HG02588 (cell line): ENCODE results near the gene TWF2.

Experiments
- ATAC-seq: cut with Tn5 transposase; IDR thresholded peaks from one replicate; pipeline ENCODE4 v1.9.1; 2021; ENCODE audit warnings: mild to moderate bottlenecking, moderate library complexity; ENCODE audit not compliant: unreplicated experiment

Gene TWF2

GRCh38 chr3:52183786-52184445 lies 55.0 kb downstream of the TWF2 start:
- no peak for ATAC-seq

DNA sequence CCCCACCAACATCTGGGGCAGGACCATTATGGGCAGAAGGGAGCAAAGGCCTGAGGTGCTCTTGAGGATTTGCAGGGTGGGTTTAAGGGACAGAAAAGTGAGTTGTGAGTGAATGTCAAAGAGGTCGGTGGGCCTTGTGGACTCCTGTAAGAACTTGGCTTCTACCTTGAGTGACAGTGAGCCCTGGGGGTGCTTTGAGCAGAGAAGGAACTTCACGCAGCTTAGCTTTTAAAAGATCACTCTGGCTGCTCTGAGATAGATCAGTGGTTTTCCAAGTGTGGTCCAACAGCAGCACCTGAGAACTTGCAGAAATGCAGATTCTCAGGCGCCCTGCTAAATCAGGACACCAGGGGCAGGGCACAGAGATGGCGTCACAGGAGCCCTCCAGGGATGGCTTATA lies 56.3 kb downstream of the TWF2 start:
- ATAC-seq = no peak

DNA sequence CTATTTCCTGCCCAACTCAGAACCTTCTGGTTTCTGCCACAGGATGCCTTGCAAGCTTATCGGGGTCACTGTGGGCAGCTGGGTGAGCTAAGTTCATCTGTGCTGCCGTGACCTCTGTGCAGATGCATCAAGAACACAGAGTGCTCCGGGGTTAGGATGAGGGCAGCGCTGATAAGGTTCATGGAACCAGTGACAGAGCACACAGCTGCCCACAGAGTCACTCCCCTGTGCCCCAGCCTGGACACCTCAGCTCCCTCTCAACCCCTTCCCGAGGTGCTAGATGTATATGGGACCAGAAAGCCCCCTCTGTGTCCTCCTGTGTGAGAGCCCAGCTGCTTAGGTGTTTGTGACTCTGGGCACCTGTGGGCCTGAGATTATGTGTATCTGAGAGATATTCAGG lies 56.8 kb downstream of the TWF2 start:
- ATAC-seq = no peak

- no peak for ATAC-seq
Measured at GRCh38 chr3:52181543-52181942, 57.4 kb downstream of the TWF2 start.
